ENCODE results near the gene ATL2.
A peak's percentile ranks its signal among the peaks of the same experiment; 100 is the strongest.

Gene ATL2

GRCh38 chr2:38377050-38377828, at the start of gene ATL2:
Gene ATL2 (minus strand): TSS chr2:38377273. CDS start chr2:38377260, 13 bp downstream.
- peak; percentile 95 for DNase-seq (ENCODE audit: low read depth)
- peak within 1 kb of the TSS; percentile 89 for H3K4me3 ChIP-seq (replicated peaks; ENCODE audit: low read depth, low read length)
- TF ChIP-seq CTCF (IDR thresholded peaks at IDR 0.05; ENCODE audit: low read length, missing control alignments), result no peak

GRCh38 chr2:38423763-38424162, 46.7 kb upstream of the ATL2 start:
- no peak overlapping the region for H3K4me3 ChIP-seq (replicated peaks; ENCODE audit: low read depth, low read length)
- TF ChIP-seq CTCF (IDR thresholded peaks at IDR 0.05; ENCODE audit: low read length, missing control alignments), result no peak
- DNase-seq (ENCODE audit: low read depth), result no peak

- DNase-seq (ENCODE audit: low read depth), result no peak
- TF ChIP-seq CTCF (IDR thresholded peaks at IDR 0.05; ENCODE audit: low read length, missing control alignments), result no peak
- H3K4me3 ChIP-seq (replicated peaks; ENCODE audit: low read depth, low read length), result no peak overlapping the region
Measured at GRCh38 chr2:38421274-38422056, 44.4 kb upstream of the ATL2 start.

- no peak overlapping the region for H3K4me3 ChIP-seq (replicated peaks; ENCODE audit: low read depth, low read length)
- DNase-seq (ENCODE audit: low read depth), result no peak
- TF ChIP-seq CTCF (IDR thresholded peaks at IDR 0.05; ENCODE audit: low read length, missing control alignments), result no peak
Measured at GRCh38 chr2:38419499-38419898, 42.4 kb upstream of the ATL2 start.

GRCh38 chr2:38418735-38419134, 41.7 kb upstream of the ATL2 start:
- no peak overlapping the region for H3K4me3 ChIP-seq (replicated peaks; ENCODE audit: low read depth, low read length)
- DNase-seq (ENCODE audit: low read depth), result no peak
- no peak for TF ChIP-seq CTCF (IDR thresholded peaks at IDR 0.05; ENCODE audit: low read length, missing control alignments)

DNA sequence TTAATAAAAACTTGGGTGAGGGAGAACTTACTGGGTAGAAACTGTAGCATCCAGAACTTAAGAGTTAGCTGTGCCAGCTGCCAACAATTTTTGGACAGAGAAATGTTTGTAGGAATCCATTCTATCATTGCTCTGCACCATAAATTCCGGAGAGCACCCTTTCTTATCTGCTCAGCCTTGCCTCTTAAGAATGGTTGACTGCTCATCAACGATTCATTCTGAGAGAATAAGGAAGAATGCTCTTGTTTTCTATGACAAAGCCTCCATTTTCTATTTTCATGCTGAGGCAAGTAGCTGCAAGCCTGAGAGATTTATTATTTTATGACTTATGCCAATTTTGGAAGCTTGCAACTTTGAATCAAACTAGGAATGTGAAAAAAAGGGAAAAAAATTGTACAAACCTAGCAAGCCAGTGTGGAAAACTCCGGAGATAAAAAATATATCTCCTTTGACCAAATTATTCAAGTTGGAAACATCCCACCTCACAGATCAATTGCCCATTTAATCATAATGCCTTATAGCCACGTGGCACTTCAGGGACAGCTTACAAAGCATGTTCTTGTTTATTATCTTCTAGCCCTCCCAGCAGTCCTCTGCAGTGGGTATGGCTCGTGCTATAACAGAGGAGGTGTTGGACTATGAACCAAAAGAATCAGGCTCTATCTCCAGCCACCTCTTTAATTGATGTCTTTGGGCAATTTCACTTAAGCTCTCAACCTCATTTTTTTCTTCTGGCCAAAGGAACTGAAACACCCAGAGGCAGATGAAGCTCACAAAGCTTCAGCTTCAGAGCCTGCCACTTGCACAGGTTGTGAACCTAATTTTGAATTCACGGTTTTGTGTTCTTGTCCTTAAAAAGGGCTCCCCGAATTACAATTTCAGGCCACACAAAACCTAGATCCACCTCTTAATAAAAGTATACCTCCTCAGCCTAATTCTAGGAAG, 40.9 kb upstream of the ATL2 start:
- DNase-seq (ENCODE audit: low read depth), result no peak
- no peak overlapping the region for H3K4me3 ChIP-seq (replicated peaks; ENCODE audit: low read depth, low read length)
- no peak for TF ChIP-seq CTCF (IDR thresholded peaks at IDR 0.05; ENCODE audit: low read length, missing control alignments)
